GM12873 (cell line): ENCODE data around the gene ZNF566.

ENCODE experiments used
- TF ChIP-seq, protein P1 (sequence below): IDR thresholded peaks from 2 replicates; pipeline ENCODE4 v1.5.1; 2012; ENCODE audit warnings: low read depth, mild to moderate bottlenecking, moderate library complexity, low read length, control low read depth; ENCODE audit not compliant: insufficient read depth; ENCODE audit errors: missing control alignments

The ZNF566 gene

DNA sequence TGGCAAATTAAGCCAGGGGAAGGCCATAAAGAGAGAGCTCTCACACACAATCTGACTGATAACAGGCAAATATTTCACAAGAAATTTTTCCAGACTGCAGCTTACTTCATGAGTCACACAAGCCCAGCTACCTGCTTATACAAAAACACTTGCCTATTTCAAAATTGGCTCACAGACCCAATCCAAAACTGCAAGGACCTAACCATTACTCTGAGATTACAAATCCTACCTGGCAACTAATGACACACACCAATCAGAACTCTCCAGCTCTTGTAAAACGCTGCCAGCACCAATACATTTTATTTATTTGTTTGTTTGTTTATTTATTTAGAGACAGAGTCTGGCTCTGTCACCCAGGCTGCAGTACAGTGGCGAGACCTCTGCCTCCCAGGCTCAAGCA, 52.8 kb downstream of the ZNF566 start:
- TF ChIP-seq, protein P1, sequence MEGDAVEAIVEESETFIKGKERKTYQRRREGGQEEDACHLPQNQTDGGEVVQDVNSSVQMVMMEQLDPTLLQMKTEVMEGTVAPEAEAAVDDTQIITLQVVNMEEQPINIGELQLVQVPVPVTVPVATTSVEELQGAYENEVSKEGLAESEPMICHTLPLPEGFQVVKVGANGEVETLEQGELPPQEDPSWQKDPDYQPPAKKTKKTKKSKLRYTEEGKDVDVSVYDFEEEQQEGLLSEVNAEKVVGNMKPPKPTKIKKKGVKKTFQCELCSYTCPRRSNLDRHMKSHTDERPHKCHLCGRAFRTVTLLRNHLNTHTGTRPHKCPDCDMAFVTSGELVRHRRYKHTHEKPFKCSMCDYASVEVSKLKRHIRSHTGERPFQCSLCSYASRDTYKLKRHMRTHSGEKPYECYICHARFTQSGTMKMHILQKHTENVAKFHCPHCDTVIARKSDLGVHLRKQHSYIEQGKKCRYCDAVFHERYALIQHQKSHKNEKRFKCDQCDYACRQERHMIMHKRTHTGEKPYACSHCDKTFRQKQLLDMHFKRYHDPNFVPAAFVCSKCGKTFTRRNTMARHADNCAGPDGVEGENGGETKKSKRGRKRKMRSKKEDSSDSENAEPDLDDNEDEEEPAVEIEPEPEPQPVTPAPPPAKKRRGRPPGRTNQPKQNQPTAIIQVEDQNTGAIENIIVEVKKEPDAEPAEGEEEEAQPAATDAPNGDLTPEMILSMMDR, result no peak

- TF ChIP-seq, protein P1, result no peak
These were observed 65.4 kb downstream of the ZNF566 start for GRCh38 chr19:36423925-36424324.

- TF ChIP-seq, protein P1, result no peak
These were observed 67.4 kb downstream of the ZNF566 start for GRCh38 chr19:36421749-36422481.

DNA sequence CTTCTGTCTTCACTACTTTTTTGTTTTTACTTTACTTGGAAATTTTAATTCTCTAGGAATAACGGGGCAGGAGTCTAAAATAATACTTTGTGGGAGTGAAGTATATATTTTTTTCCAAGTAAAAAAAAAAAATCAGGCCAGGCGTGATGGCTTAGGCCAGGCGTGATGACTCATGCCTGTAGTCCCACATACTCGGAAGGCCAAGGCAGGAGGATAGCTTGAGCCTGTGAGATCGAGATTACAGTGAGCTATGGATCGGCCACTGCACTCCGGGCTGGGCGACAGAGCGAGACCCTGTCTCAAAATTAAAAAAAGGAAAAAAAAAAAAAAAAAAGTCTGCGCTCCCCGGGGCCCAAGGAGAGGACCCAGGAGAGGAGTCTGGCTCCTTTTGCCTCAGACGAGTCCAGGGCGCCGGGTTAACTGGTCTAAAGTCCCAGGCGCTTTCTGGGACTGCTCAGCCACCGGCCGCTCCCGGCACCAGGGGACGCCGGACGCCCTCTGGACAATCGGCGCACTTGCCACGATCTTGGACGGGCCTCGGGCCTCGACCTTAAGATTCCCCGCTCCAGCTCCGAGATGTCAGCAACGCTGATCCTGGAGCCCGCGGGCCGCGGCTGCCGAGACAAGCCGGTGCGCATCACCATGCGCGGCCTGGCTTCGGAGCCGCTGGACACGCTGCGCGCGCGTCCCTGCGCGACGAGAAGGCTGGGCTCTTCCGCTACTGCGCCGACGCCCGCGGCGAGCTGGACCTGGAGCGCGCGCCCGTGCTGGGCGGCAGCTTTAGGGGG, 68.2 kb downstream of the ZNF566 start:
- TF ChIP-seq, protein P1, result no peak

DNA sequence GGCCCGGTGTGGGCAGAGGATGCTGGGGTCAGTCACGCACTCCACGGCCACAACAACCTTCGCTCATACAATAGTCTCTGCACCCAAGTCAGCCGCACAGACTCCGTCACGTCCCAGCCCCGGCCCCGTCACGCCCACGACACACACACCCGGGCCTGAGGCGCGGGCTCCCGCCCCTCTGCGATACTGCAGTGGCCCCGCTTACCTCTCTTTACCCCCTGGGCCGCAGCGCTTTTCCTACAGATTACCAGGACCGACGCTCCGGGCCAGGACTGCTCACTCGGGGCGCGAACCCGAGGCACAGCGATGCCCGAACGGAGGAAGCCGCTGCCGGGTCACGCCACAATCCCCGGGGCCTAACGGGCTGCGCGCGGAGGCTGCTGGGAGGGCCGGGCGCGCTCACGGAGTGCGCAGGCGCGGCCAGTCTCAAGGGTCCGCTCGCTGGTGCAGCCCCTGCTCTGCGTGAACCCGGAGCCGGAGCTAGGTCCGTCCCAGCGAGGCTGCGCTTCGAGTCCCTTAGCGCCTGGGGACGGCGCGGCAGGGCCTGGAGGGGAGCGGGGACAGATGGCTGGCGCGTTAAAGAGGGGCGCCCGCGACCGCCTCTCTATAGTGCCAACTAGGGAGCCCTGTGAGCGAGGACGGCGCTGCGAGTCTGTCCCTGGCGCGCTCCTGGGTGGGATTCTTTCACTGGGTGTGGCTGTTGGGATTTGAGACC, 70.9 kb downstream of the ZNF566 start, which contains the start of gene ZFP82:
ZFP82 (minus strand) TSS at position 358 of the 715 bp plus-strand sequence. CDS start 8,855 bp downstream, outside the sequence.
- TF ChIP-seq, protein P1, result peak; percentile 7

GRCh38 chr19:36417752-36418286, 71.5 kb downstream of the ZNF566 start:
- TF ChIP-seq, protein P1, result no peak
